Measurements from ENCODE around the gene HTT. TPM values are rescaled to one million over a fixed set of nuclear protein-coding genes. Genes with fewer than 3 reads are reported as not detected.

Gene HTT
- total RNA-seq, 1 experiment from 2014 or later = 44.4 TPM

- DNase-seq = no peak
- H3K36me3 Mint-ChIP-seq (ENCODE audit: insufficient read depth, unreplicated experiment) = peaks cover 8% of the 10 kb centered on the region
- no peaks in the 10 kb centered on the region for H3K27me3 Mint-ChIP-seq (ENCODE audit: unreplicated experiment)
- TF ChIP-seq, protein P1, sequence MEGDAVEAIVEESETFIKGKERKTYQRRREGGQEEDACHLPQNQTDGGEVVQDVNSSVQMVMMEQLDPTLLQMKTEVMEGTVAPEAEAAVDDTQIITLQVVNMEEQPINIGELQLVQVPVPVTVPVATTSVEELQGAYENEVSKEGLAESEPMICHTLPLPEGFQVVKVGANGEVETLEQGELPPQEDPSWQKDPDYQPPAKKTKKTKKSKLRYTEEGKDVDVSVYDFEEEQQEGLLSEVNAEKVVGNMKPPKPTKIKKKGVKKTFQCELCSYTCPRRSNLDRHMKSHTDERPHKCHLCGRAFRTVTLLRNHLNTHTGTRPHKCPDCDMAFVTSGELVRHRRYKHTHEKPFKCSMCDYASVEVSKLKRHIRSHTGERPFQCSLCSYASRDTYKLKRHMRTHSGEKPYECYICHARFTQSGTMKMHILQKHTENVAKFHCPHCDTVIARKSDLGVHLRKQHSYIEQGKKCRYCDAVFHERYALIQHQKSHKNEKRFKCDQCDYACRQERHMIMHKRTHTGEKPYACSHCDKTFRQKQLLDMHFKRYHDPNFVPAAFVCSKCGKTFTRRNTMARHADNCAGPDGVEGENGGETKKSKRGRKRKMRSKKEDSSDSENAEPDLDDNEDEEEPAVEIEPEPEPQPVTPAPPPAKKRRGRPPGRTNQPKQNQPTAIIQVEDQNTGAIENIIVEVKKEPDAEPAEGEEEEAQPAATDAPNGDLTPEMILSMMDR (IDR thresholded peaks at IDR 0.05; ENCODE audit: unreplicated experiment) = no peak
- H3K4me1 Mint-ChIP-seq (ENCODE audit: low read depth, unreplicated experiment) = no peaks in the 10 kb centered on the region
- no peak overlapping the region for H3K4me3 Mint-ChIP-seq (ENCODE audit: low read depth, unreplicated experiment)
- CTCF ChIA-PET = no interaction called here
- H3K27ac Mint-ChIP-seq (ENCODE audit: unreplicated experiment) = no peak overlapping the region
- BruUV-seq (replicated peaks) = no TSS peak
- intact Hi-C loops (cut with micrococcal nuclease; ENCODE audit: unreplicated experiment) = no loop called here
- no peaks in the 10 kb centered on the region for H3K9me3 Mint-ChIP-seq (ENCODE audit: low read depth, unreplicated experiment)
Measured at GRCh38 chr4:3190549-3190948, 116.1 kb downstream of the HTT start.

GRCh38 chr4:3192188-3192587, 117.7 kb downstream of the HTT start:
- no peaks in the 10 kb centered on the region for H3K9me3 Mint-ChIP-seq (ENCODE audit: low read depth, unreplicated experiment)
- H3K27ac Mint-ChIP-seq (ENCODE audit: unreplicated experiment) = no peak overlapping the region
- H3K4me1 Mint-ChIP-seq (ENCODE audit: low read depth, unreplicated experiment) = no peaks in the 10 kb centered on the region
- CTCF ChIA-PET = no interaction called here
- no peak for DNase-seq
- H3K27me3 Mint-ChIP-seq (ENCODE audit: unreplicated experiment) = no peaks in the 10 kb centered on the region
- intact Hi-C loops (cut with micrococcal nuclease; ENCODE audit: unreplicated experiment) = no loop called here
- no peak overlapping the region for H3K4me3 Mint-ChIP-seq (ENCODE audit: low read depth, unreplicated experiment)
- H3K36me3 Mint-ChIP-seq (ENCODE audit: insufficient read depth, unreplicated experiment) = peaks cover 8% of the 10 kb centered on the region
- no TSS peak for BruUV-seq (replicated peaks)
- TF ChIP-seq, protein P1 (IDR thresholded peaks at IDR 0.05; ENCODE audit: unreplicated experiment) = no peak

- Mint-ChIP-seq H3K27me3 (ENCODE audit: unreplicated experiment) (no peaks in the 10 kb centered on the region), H3K36me3 (ENCODE audit: insufficient read depth, unreplicated experiment) (peaks cover 8% of the 10 kb centered on the region), H3K4me1 (ENCODE audit: low read depth, unreplicated experiment) (no peaks in the 10 kb centered on the region), H3K4me3 (ENCODE audit: low read depth, unreplicated experiment) (no peak overlapping the region), H3K9me3 (ENCODE audit: low read depth, unreplicated experiment) (no peaks in the 10 kb centered on the region), H3K27ac (ENCODE audit: unreplicated experiment) (no peak overlapping the region)
- TF ChIP-seq, protein P1 (IDR thresholded peaks at IDR 0.05; ENCODE audit: unreplicated experiment) = no peak
- intact Hi-C loops (cut with micrococcal nuclease; ENCODE audit: unreplicated experiment) = no loop called here
- DNase-seq = no peak
- CTCF ChIA-PET = no interaction called here
- no TSS peak for BruUV-seq (replicated peaks)
Measured at GRCh38 chr4:3192827-3193226, 118.3 kb downstream of the HTT start.

DNA sequence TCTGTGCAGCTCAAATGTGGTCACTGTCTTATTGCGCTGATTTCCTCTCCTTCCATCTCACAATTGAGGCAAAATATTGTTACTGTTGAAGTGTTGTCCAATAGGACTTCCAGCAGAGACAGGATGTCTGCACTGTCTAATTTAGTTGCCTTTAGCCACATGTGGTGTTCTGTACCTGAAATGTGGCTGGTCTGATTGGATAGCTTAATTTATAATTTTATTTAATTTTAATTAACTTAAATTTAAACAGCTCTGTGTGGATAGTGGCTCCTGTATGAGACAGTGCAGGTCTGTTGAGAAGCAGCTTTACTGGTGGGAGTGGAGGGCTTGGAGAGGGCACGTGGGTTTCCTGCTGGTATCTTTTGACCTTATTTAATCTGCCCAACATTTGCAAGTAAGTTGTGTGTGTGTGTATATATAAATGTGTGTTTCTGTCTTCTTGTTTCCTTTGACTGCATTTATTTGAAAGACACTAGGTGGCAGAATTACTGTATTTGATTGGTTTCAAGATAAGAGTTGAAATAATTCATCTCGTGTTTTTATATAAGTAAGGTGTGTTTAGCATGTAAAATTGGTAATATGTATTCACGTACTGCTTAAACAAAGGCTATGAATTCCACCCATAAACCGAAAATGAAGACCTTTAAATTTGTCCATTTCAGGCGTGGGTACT, 119.2 kb downstream of the HTT start:
- H3K36me3 Mint-ChIP-seq (ENCODE audit: insufficient read depth, unreplicated experiment) = peaks cover 8% of the 10 kb centered on the region
- H3K4me3 Mint-ChIP-seq (ENCODE audit: low read depth, unreplicated experiment) = no peak overlapping the region
- CTCF ChIA-PET = no interaction called here
- H3K27me3 Mint-ChIP-seq (ENCODE audit: unreplicated experiment) = no peaks in the 10 kb centered on the region
- no peak for DNase-seq
- H3K27ac Mint-ChIP-seq (ENCODE audit: unreplicated experiment) = no peak overlapping the region
- TF ChIP-seq, protein P1 (IDR thresholded peaks at IDR 0.05; ENCODE audit: unreplicated experiment) = no peak
- intact Hi-C loops (cut with micrococcal nuclease; ENCODE audit: unreplicated experiment) = no loop called here
- no TSS peak for BruUV-seq (replicated peaks)
- H3K9me3 Mint-ChIP-seq (ENCODE audit: low read depth, unreplicated experiment) = no peaks in the 10 kb centered on the region
- H3K4me1 Mint-ChIP-seq (ENCODE audit: low read depth, unreplicated experiment) = no peaks in the 10 kb centered on the region

Measured in Calu3 (cell line).